ENCODE results near the gene GALNT5. TPM values are rescaled to one million over a fixed set of nuclear protein-coding genes. Genes with fewer than 3 reads are reported as not detected.

GALNT5 gene
- total and polyA plus RNA-seq, 2 donors (not counting 3 experiments of a cell fraction or from before 2014, with no cell fraction given), result not detected

- Histone ChIP-seq H3K27ac (ENCODE audit: insufficient read depth, low read depth, low read length) (no peak overlapping the region), H3K4me2 (ENCODE audit: insufficient read depth, low read length) (no peak overlapping the region), H3K36me3 (ENCODE audit: control insufficient read depth in 2 of 2, extremely low read depth in 1 of 2, insufficient read depth in 2 of 2, low read length in 2 of 2) (no peaks in the 10 kb centered on the region), H3K27me3 (ENCODE audit: control insufficient read depth in 2 of 2, insufficient read depth in 2 of 2, low read length in 2 of 2) (no peaks in the 10 kb centered on the region), H3K4me1 (ENCODE audit: control insufficient read depth, extremely low read depth, insufficient read depth, low read length) (no peaks in the 10 kb centered on the region), H4K20me1 (replicated peaks; ENCODE audit: control insufficient read depth, extremely low read depth, insufficient read depth, low read length) (no peaks in the 10 kb centered on the region), H3K9me3 (replicated peaks; ENCODE audit: control insufficient read depth, insufficient read depth, low read length) (no peaks in the 10 kb centered on the region), H3K4me3 (replicated peaks in 1 of 3; ENCODE audit: insufficient read depth in 1 of 3, low read depth in 1 of 3, low read length in 3 of 3) (no peak overlapping the region), H3K9ac (replicated peaks; ENCODE audit: extremely low read depth, insufficient read depth, low read length) (no peak overlapping the region), H3K9me1 (replicated peaks; ENCODE audit: control insufficient read depth, extremely low read depth, insufficient read depth, low read length) (no peaks in the 10 kb centered on the region), H3K79me2 (ENCODE audit: control insufficient read depth, insufficient read depth, low read length) (no peaks in the 10 kb centered on the region), H2AFZ (ENCODE audit: low read depth, low read length) (no peak overlapping the region)
- FAIRE-seq (no peak), DNase-seq (ENCODE audit: low read depth, low spot score) (no peak)
- BruUV-seq (replicated peaks), result no TSS peak
- POLR2A ChIA-PET, result no interaction called here
- dilution Hi-C loops (cut with MboI; ENCODE audit: extremely low pct_ligation_motif_present, low sequenced_read_pairs), result no loop called here
- intact Hi-C loops (cut with micrococcal nuclease), result no loop called here
- TF ChIP-seq FOS (IDR thresholded peaks at IDR 0.05; ENCODE audit: borderline replicate concordance, insufficient read depth, low read length) (no peak), MYC (IDR thresholded peaks at IDR 0.05; ENCODE audit: low read depth, low read length) (no peak), GATA2 (IDR thresholded peaks at IDR 0.05; ENCODE audit: insufficient read depth, insufficient read length, low read depth, low read length) (no peak), JUN (IDR thresholded peaks at IDR 0.05; ENCODE audit: borderline replicate concordance, insufficient read depth, insufficient read length, low read depth) (no peak), POLR2A (IDR thresholded peaks at IDR 0.05; ENCODE audit: low read depth, low read length) (no peak), EZH2 (IDR thresholded peaks at IDR 0.05; ENCODE audit: borderline replicate concordance, low read depth, low read length, severe bottlenecking) (no peak), CTCF (IDR thresholded peaks at IDR 0.05; ENCODE audit: extremely low read depth in 1 of 2, insufficient read depth in 1 of 2, low read depth in 1 of 2, low read length in 2 of 2) (no peak), POLR2AphosphoS5 (IDR thresholded peaks at IDR 0.05; ENCODE audit: insufficient read depth, low read depth, low read length) (no peak), MAX (IDR thresholded peaks at IDR 0.05; ENCODE audit: insufficient read depth, insufficient read length) (no peak)
- CTCF ChIA-PET, result interaction anchor here (2.4 to 15.2 kb wide), 5 partner anchors 11 to 1962 kb away, joined by 8 to 249 read pairs (median 69); partner anchors contain the start of gene ERMN
These were observed 77.3 kb downstream of the GALNT5 start for GRCh38 chr2:157334797-157335196.
